GM23338 (cell line): ENCODE data around the gene PLA2G4B. TPM values are rescaled to one million over a fixed set of nuclear protein-coding genes. Genes with fewer than 3 reads are reported as not detected.

ENCODE experiments used
- ATAC-seq: fragments of 200-7000 bp; cut with Tn5 transposase; 3 replicates; pipeline ENCODE4 v1.9.1; 2020
- DNase-seq: peaks from one replicate; pipeline ENCODE4 v3.0.0-alpha.2; 2015; ENCODE audit warnings: low spot score
- H2AFZ ChIP-seq: fragments of 200-600 bp; sonication (generic); 2 replicates; pipeline ENCODE4 v1.8.0; 2016; ENCODE audit warnings: antibody characterized with exemption, mild to moderate bottlenecking, moderate library complexity
- H3F3A ChIP-seq: fragments of 200-600 bp; sonication (generic); replicated peaks from 2 replicates; pipeline ENCODE4 v1.8.0; 2017; ENCODE audit warnings: antibody characterized with exemption, mixed run types, low read depth
- H3K27ac ChIP-seq: fragments of 200-600 bp; sonication (generic); 2 replicates; pipeline ENCODE4 v1.6.1; 2016; ENCODE audit warnings: low read depth
- H3K27me3 ChIP-seq: fragments of 200-600 bp; sonication (generic); 2 replicates; pipeline ENCODE4 v1.8.0; 2016; ENCODE audit warnings: mild to moderate bottlenecking, mixed run types, moderate library complexity; ENCODE audit not compliant: insufficient read depth
- H3K36me3 ChIP-seq: fragments of 200-600 bp; sonication (generic); 2 replicates; pipeline ENCODE4 v1.8.0; 2016; ENCODE audit warnings: mild to moderate bottlenecking; ENCODE audit not compliant: insufficient read depth
- H3K4me1 ChIP-seq: fragments of 200-600 bp; sonication (generic); 2 replicates; pipeline ENCODE4 v1.8.0; 2016; ENCODE audit warnings: mild to moderate bottlenecking, moderate library complexity; ENCODE audit not compliant: insufficient read depth
- H3K4me2 ChIP-seq: fragments of 200-600 bp; sonication (generic); 2 replicates; pipeline ENCODE4 v1.7.1; 2017; ENCODE audit warnings: mixed run types
- H3K4me3 ChIP-seq: fragments of 200-600 bp; sonication (generic); 2 replicates; pipeline ENCODE4 v1.6.1; 2016; ENCODE audit warnings: mixed run types
- H3K79me2 ChIP-seq: fragments of 200-600 bp; sonication (generic); replicated peaks from 2 replicates; pipeline ENCODE4 v1.8.0; 2017; ENCODE audit warnings: mild to moderate bottlenecking; ENCODE audit not compliant: insufficient read depth
- H3K9me2 ChIP-seq: fragments of 200-600 bp; sonication (generic); 2 replicates; pipeline ENCODE4 v1.8.0; 2017; ENCODE audit not compliant: insufficient read depth
- H4K20me1 ChIP-seq: fragments of 200-600 bp; sonication (generic); replicated peaks from 2 replicates; pipeline ENCODE4 v1.8.0; 2017; ENCODE audit warnings: mild to moderate bottlenecking; ENCODE audit not compliant: insufficient read depth
- H3K27ac Mint-ChIP-seq: 2 replicates; pipeline ENCODE4 v1.8.0; 2020; ENCODE audit warnings: inconsistent platforms, mild to moderate bottlenecking, moderate library complexity, mixed read lengths
- H3K27me3 Mint-ChIP-seq: 3 replicates; pipeline ENCODE4 v1.8.0; 2022; ENCODE audit warnings: low read depth, mild to moderate bottlenecking, moderate library complexity, mixed read lengths, inconsistent platforms; ENCODE audit not compliant: insufficient read depth, poor library complexity
- H3K36me3 Mint-ChIP-seq: 3 replicates; pipeline ENCODE4 v1.8.0; 2021; ENCODE audit warnings: low read depth, mild to moderate bottlenecking, inconsistent platforms, moderate library complexity, mixed read lengths
- H3K4me1 Mint-ChIP-seq: 3 replicates; pipeline ENCODE4 v1.8.0; 2020; ENCODE audit warnings: mild to moderate bottlenecking, inconsistent platforms, mixed read lengths
- H3K4me3 Mint-ChIP-seq: 3 replicates; pipeline ENCODE4 v1.8.0; 2021; ENCODE audit warnings: moderate library complexity, mild to moderate bottlenecking, inconsistent platforms, mixed read lengths
- H3K9me3 Mint-ChIP-seq: 3 replicates; pipeline ENCODE4 v1.8.0; 2020; ENCODE audit warnings: moderate library complexity, mild to moderate bottlenecking, inconsistent platforms, mixed read lengths
- CTCF ChIP-seq, 2 experiments: fragments of 200-600 bp in 1 of 2; sonication (generic) in 1 of 2; conservative IDR thresholded peaks; 2 replicates each; pipeline versions ENCODE4 v1.5.1 to v1.6.1; 2016 to 2017; ENCODE audit warnings: antibody characterized with exemption in 2 of 2, low read depth in 2 of 2, mild to moderate bottlenecking in 2 of 2, moderate library complexity in 1 of 2
- ETS1 ChIP-seq: IDR thresholded peaks from 2 replicates; pipeline ENCODE4 v1.6.1; 2016; ENCODE audit warnings: antibody characterized with exemption
- EZH2 ChIP-seq: fragments of 200-600 bp; sonication (generic); IDR thresholded peaks from one replicate; pipeline ENCODE4 v1.8.0; 2017; ENCODE audit warnings: antibody characterized with exemption, mild to moderate bottlenecking, low read depth; ENCODE audit not compliant: unreplicated experiment
- EZH2phosphoT487 ChIP-seq: fragments of 200-600 bp; sonication (generic); IDR thresholded peaks from one replicate; pipeline ENCODE4 v1.8.1; 2018; ENCODE audit warnings: antibody characterized with exemption; ENCODE audit not compliant: unreplicated experiment
- NANOG ChIP-seq: IDR thresholded peaks from 2 replicates; pipeline ENCODE4 v1.6.1; 2016; ENCODE audit warnings: antibody characterized with exemption, borderline replicate concordance
- POLR2AphosphoS5 ChIP-seq: IDR thresholded peaks from 2 replicates; pipeline ENCODE4 v1.6.1; 2016; ENCODE audit warnings: antibody characterized with exemption, low read depth
- ZNF114 ChIP-seq: fragments of 250-450 bp; sonication (Bioruptor Pico); IDR thresholded peaks from 2 replicates; pipeline ENCODE4 v1.5.0; 2020; ENCODE audit warnings: mild to moderate bottlenecking, moderate library complexity
- ZNF331 ChIP-seq: fragments of 250-450 bp; sonication (Bioruptor Pico); IDR thresholded peaks from 2 replicates; pipeline ENCODE4 v1.5.0; 2020; ENCODE audit warnings: low read depth, mild to moderate bottlenecking, moderate library complexity
- polyA plus RNA-seq: library from polyadenylated mRNA; unstranded; fragments of >200 nt; fragmentation: Nextera tagmentation; extraction: Ambion mirVana; gene quantifications from 2 replicates; pipeline ENCODE4 v1.2.1, GENCODE V29; 2016
- total RNA-seq: library from RNA; depleted of rRNA; stranded (reverse); fragments of >200 nt; shearing (Covaris generic); gene quantifications from 2 replicates; pipeline ENCODE4 v1.2.3, GENCODE V29; 2014

The PLA2G4B gene
- total and polyA plus RNA-seq, 2 experiments from 2014 or later, result 4.4 to 9.6 TPM

GRCh38 chr15:41810651-41811431 lies 27.8 kb upstream of the PLA2G4B start:
- no peaks in the 10 kb centered on the region for H3K27me3 ChIP-seq
- Mint-ChIP-seq H3K9me3 (no peaks in the 10 kb centered on the region; the same call in 2 of the 3 replicates), H3K4me1 (peaks cover 11% of the 10 kb centered on the region), H3K27me3 (peaks cover 7% of the 10 kb centered on the region), H3K36me3 (no peaks in the 10 kb centered on the region; the same call in 2 of the 3 replicates), H3K27ac (no peak overlapping the region; the same call in 1 of the 2 replicates), H3K4me3 (no peak overlapping the region)
- H3K4me2 ChIP-seq, result no peak overlapping the region
- no peaks in the 10 kb centered on the region for H3F3A ChIP-seq
- H3K4me1 ChIP-seq, result no peaks in the 10 kb centered on the region
- DNase-seq (no peak), ATAC-seq (peak; percentile 14)
- H3K27ac ChIP-seq, result no peak overlapping the region
- H4K20me1 ChIP-seq, result no peaks in the 10 kb centered on the region
- H3K79me2 ChIP-seq, result no peaks in the 10 kb centered on the region
- no peak for TF ChIP-seq NANOG
- no peak for TF ChIP-seq POLR2AphosphoS5
- TF ChIP-seq EZH2, result no peak
- TF ChIP-seq EZH2phosphoT487, result no peak
- no peak for TF ChIP-seq ZNF331 (CRISPR knock-in tag)
- no peak for TF ChIP-seq ETS1
- no peak overlapping the region for H3K4me3 ChIP-seq
- H2AFZ ChIP-seq, result no peak overlapping the region; the same call in 1 of the 2 replicates
- H3K9me2 ChIP-seq, result no peaks in the 10 kb centered on the region
- H3K36me3 ChIP-seq, result no peaks in the 10 kb centered on the region

DNA sequence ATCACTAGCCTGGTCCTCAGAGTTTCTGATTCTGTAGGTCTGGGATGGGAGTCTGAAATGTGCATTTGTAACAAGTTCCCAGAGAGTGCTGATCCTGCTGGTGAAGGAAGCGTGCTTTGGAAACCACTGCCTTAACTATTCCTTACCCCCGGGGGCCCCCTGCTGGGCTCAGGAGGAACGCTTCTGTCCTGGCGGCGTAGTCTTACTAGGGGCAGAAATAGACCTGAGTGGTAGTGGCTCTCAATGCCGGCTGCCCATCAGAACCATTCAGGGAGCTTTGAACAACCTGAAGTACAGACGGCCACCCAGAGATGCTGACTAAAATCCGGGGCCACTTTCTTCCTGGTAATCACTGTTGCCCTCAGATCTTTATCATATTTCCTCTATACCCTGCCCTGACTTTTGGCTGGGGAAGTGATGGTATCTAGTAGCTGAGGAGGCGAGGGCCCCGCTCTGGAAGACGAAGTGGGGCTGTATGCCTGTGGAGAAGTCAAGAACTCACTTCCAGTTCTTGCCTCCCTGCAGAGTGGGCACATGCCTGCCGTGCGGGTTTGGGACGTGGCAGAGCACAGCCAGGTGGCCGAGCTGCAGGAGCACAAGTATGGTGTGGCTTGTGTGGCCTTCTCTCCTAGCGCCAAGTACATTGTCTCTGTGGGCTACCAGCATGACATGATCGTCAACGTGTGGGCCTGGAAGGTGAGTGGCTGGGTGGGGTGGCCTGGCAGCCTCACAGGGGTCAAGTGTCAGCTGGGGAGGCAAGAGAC lies 27.0 kb upstream of the PLA2G4B start:
- Mint-ChIP-seq H3K4me1 (peaks cover 9% of the 10 kb centered on the region; the same call in 2 of the 3 replicates), H3K4me3 (no peak overlapping the region), H3K27me3 (peaks cover 5% of the 10 kb centered on the region), H3K36me3 (no peaks in the 10 kb centered on the region; the same call in 2 of the 3 replicates), H3K9me3 (no peaks in the 10 kb centered on the region; the same call in 2 of the 3 replicates), H3K27ac (no peak overlapping the region)
- no peak overlapping the region for H3K4me3 ChIP-seq
- H3K79me2 ChIP-seq, result no peaks in the 10 kb centered on the region
- no peaks in the 10 kb centered on the region for H3K4me1 ChIP-seq
- no peaks in the 10 kb centered on the region for H4K20me1 ChIP-seq
- ATAC-seq, result peak; percentile 89
- no peak overlapping the region for H3K4me2 ChIP-seq
- H3K27me3 ChIP-seq, result no peaks in the 10 kb centered on the region
- no peaks in the 10 kb centered on the region for H3K9me2 ChIP-seq
- H3K36me3 ChIP-seq, result no peaks in the 10 kb centered on the region
- TF ChIP-seq CTCF (conservative IDR thresholded peaks at IDR 0.05; ENCODE audit: low read depth in 2 of 2) (peak; percentile 87 to 88), ZNF114 (no peak)
- H2AFZ ChIP-seq, result no peak overlapping the region; the same call in 1 of the 2 replicates
- H3F3A ChIP-seq, result no peaks in the 10 kb centered on the region
- no peak overlapping the region for H3K27ac ChIP-seq
- DNase-seq, result peak; percentile 95
